Measurements from ENCODE around the gene MACO1.
"Not testable (repeated sequence)": the region's sequence is repeated elsewhere in the genome, so short reads cannot be mapped to it uniquely, and the experiment has no call there.

MACO1 gene

DNA sequence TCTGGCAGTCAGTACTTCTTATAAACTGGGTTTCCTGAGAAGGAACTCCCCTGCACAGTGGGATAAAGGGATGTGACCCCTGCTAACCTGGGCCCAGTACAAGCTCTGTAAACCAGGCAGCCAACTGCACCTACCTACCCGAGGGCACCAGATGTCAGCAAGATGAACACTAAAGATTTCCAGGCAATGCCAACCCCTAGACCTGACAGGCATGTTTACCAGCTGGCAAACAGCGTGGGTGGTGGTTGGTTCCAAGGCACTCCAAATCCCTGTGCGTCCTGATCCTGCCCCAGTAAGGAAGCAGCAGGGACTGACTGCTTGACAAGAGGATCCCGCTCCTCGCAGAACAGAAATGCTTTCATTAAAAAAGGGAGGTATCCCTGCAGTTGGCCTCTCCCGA, 7.5 kb upstream of the MACO1 start:
- not testable (repeated sequence) for DNase-seq (ENCODE audit: low spot score)

DNA sequence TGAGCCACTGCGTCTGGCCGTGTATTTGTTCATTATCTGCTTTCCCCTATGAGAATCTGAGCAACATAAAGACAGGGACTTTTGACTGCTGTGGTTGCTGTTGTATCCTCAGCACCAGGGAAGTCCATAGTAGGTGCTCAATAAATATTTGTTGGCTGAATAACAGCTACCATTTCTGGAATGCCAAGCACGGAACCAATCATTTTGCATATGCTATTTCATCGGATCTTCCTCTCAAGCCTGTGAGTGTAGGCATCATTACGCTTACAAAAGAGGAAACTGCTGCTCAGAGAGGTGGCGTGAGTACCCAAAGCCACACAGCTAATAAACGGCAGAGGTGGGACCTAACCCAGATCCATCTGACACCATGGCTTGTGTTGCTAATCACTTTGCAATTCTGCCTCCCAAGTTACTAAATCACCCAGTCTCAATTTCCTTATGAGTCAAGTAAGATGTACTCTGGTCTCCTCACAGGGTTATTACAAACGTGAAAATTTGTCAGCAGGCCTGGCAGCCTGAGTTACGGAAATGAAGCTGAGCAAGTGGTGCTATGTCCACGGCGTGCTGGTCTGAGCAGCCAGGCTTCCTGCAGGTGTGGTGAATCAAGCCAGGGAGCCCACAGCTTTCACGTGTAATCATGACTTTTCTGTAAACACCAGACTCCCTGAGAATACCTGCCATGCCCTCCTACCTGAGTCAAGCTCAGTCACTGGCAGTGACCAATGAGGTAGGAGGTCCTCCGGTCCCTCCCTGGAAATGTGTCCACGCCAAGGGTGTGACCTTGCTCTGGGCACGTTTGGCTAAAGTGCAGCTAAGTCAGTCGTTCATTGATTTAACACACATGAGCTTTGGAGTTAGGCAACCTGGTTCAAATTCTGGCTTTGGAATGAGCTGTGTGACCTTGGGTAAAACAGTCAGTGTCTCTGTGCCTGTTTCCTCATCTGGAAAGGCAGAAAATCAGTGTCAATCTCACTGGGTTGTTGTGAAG, 5.3 kb upstream of the MACO1 start:
- DNase-seq (ENCODE audit: low spot score): no peak

DNA sequence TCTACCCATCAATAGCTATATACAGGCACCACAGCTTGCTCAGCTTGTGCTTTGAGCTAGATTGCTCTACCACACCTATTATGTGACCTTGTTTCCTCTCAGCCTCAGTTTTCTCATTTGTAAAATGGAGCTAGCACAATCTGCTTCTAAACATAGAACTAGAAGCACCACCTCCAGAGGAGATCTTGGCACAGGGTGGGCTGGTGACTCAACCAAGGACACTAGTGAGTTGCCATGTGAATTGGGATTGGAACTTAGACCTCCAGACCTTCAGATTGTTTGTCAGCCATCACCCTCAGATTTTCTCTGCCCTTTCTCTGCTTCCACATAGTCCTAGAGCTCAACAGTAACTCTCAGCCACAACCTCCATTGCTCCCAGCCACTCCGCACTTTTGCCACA, 3.0 kb upstream of the MACO1 start:
- DNase-seq (ENCODE audit: low spot score): no peak

DNA sequence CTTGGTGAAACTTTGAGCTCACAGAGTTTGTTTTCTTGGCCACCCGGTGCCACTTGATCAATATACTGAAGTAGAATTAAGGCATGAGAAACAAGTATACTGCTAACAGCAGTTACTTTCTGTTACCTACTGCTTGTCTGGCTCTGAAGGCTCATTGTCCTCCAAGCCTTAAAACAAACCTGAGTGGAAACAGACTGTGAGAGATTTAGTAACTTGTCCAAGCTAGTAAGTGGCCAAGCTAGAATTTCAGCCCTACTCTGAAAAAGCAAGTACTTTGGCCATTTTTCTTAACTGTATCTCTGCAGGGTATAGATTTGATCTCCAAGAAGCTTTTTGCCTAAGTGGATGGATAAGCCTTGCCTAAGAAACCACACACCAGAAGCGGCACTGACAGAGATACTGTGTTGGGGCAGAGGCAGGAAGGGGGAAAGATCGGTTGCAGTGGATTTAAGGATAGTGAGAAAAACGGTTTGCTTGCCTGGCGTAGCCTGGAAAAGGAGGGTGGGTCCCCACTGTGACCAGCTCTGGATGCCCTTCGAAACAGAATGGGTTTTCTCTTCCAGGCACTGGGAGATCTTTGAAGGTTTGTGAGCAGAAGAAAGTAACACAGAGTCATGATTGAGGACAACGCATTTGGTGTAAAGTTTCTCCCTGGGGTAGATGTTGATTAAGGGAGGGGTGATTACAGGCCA, 2.1 kb upstream of the MACO1 start:
- DNase-seq (ENCODE audit: low spot score): no peak

DNA sequence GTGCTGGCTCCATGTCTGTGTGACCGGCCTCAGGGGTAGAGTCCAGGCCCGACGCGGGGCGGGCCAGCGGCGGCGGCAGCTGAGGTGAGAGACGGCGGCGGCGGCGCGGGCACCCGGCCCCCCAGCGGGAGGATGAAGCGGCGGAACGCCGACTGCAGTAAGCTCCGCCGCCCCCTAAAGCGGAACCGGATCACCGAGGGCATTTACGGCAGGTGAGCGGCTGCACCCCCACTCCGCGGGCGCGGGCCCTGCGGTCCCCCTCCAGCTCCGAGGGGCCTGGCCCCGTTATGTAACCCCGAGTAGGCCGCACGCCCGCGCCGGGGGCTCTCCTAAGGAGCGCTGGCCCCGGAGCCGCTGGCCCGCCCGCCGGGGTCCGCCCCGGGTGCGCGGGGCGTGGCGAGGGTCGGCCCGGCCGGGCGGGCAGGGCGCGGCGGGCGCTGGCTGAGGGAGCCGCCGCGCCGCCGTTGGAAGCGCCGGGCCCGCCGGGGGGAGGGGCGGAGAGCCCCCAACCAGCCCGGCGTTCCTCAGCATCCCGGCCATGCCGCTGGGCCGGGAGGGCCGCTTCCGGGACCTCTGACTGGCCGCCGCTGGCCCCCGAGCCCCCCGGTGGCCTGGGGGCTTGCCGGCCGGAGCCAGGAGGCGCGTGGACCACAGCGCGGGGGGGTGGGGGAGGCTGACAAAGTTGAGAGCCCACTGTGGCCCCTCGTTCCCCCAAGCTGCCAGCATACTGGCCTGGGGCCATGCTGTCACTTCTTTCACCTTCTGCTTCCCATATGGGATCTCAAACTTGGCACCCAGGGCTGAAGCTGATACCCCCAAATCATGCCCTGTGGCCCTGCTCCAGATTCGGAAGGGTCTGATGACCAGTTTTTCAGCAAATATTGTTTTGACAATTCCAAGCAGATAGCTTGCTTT, 527 bp downstream of the MACO1 start:
- DNase-seq (ENCODE audit: low spot score): no peak

DNA sequence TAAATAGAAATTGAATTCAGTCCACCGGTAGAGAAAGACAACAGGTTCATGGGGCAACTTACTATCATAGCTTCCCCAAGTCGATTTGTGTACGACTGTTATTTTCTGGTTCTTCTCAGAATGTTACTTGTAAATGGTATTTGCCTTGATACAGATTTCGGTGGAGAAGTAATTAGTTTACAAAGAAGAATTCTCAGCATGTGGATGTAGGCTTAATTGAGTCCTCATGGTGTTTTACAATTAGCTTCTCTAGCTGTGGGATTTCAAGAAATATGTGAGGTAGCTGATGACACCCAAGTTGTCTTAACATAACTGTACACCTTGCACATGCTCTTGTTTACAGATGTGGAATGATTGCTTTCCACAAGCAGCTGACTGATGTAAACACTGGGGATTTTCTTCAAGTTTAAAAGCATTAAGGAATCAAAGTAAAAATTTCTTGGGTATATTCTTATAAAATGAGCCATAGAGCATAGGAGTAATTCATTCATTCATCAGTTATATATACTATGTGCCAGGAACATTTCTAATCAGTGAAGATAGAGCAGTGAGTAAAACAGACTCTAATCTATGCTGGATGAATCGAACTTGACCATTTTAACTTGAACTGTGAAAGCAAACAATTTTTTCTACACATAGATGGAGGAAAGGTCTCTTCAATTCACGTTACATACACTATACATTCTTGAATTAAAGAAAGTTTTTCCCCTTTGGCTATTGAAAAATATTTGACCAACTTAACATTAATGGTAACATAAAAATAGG, 1.4 kb downstream of the MACO1 start:
- no peak for DNase-seq (ENCODE audit: low spot score)

DNA sequence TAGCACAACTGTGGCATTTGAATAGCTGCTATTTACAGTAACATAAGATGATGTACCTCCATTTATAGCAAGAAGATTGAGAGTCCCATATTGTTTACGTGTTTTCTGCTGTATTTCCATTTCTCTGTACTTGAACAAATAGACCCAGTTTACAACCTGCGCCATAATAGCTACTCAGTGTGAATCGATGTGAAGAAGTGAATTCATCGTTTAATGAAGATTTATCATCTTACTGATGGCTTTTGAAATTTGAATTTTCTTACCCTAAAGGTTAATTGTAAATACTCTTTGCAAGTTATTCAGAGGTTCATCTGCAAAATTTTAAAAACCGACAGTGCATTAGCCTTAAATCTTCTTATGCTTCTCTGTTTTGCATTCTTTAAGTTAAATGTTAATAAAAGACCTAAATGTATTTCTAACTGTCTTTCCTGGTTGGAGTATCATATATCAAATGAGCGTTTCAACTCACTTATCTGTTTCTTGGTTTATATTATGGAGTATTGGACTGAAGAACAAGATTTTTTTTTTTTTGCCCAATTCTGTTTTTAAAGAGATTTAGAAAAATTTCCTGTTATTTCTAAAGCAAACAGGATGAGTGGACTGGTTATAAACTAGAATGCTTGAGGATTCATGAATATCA, 2.2 kb downstream of the MACO1 start:
- DNase-seq (ENCODE audit: low spot score): no peak

DNA sequence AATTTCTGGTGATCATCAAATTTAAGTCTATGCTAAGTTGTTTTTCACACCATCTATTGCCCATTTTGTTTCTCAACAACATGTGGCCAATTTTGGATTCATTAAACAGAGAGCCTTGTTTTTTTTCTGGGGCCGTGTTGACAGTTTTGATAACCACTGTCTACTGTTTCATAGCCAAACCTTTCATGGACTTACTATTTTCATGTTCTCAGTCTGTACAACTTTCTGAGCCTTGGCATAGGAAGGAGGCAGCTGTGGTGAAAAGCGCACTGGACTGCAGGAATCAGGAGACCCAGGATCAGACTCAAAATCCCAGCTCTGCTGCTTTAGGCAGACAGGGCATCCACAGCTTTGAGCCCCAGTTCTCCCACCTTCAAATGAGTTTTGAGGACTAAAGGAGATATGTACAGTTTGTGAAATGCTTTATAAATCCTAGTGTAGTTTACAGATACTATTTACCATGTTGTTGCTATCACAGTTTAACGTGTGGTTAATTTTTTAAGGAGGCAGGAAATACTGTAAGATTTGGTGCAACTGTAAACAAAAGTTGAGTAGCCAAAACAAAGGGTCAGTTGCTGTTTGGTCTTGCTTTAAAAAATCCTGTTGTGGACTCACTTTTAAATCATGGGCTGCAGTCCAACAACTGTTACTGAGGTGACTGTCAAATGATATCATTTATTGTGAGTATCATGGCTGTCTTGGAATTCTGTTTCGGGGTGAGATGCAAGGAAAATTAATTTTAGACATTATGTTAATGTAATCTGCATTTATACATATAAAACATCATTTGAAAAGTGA, 2.9 kb downstream of the MACO1 start:
- DNase-seq (ENCODE audit: low spot score): no peak

DNA sequence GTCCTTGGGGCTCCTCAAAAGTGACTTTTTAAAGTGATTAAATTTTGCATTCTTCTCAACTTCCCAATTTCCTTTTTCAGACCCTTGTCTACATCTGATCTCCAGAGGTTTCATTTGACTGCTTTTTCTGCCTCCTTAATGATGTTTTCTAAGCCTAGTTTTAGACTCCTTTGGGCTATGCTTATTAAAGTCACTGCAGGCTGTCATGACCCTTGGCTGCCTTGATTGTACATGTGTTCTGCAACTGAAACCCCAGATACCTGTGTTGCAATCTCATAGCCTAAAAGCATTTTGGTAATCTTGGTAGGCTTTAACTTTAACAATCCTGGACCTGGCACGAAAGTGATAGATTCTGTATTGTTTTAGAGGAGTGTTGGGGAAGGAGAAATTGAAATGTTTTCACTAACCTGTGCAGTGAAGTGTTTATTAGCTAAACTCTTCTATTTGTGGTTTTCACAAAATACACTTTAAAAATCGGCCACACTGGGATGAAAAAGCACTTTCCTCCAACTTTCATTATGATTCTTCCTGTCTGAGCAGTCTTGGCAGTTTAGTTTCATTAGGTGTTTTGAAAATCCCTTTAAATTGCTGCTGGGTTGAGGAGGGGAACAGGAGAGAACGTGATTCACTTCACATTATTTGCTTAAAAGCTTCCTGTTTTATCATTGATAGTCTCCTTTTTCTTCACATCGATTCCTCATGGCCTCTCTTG, 4.9 kb downstream of the MACO1 start:
- no peak for DNase-seq (ENCODE audit: low spot score)

DNA sequence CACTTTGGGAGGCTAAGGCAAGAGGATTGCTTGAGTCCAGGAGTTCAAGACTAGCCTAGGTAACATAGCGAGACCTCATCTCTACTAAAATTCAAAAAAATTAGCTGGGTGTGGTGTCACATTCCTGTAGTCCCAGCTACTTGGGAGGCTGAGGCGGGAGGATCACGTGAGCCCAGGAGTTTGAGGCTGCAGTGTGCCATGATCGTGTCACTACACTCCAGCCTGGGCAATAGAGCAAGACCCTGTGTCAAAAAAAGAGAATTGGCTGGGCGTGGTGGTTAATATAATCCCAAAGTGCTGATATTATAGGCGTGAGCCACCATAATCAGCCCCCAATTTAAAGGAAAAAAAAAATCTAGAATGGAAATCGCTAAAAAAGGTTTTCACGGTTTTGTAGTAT, 7.0 kb downstream of the MACO1 start:
- DNase-seq (ENCODE audit: low spot score): no peak

DNA sequence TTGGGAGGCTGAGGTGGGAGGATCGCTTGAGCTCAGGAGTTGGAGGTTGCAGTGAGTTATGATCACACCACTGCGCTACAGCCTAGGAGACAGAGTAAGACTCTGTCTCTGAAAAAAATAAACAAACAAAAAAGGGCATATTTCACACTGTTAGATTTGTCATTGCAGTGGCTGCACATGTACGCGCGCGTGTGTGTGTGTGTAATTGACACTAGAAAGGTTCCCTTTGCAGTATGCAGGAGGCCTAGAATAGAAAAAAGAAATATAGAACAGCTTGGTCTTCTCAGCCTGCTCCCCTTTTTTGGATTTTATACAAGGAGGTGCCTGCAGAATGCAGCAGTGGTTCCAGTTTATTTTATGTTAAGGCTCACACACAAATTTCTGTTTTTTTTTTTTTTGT, 8.6 kb downstream of the MACO1 start:
- no peak for DNase-seq (ENCODE audit: low spot score)

DNA sequence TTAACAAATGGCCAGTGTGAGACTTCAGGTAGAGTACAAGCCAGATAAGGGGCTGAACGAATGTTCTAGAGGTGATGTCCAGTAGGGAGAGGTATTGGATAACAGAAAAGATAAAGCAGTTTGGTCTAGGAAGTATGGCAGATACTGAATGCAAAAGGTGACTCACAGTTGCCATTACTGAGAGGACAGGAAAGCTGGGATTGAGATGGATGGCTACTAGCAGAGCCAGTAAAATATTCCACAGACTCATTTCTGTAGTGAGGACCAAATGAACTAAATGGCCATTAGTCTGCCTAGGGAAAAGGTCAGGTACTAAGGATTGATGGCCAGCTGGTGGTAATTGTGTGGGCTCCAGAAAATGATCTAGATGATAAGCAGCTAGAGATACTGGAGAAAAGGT, 11.5 kb downstream of the MACO1 start:
- no peak for DNase-seq (ENCODE audit: low spot score)

DNA sequence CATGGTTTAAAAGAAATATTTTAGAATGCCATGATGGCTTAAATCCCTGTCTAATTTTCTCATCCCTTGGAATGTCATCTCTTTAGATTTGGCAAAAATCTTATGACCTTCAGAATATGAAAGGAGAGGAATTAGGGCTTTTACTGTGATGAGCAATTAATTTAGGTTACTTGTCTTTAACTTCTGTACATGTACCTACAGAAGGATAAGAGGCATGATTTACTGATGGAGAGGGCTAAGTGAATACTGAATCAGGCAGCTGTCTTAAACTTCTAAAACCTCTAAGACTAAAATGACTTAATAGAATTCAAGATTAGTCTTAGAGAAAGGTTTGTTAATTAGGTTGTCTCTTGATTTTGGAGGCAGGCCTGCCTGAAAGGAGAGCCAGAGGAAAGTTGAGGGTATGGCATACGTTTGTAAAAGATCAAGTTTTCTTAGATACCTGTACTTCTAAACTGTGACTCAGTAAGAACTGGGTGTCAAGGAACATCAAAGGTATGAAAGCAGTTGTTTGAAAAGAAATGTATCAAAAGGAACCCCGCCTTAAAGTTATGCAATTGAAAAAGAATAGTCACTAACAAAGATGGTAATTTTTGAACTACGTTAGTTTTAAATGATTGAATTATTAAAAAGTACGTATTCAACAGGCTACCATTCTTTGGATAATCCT, 12.5 kb downstream of the MACO1 start:
- no peak for DNase-seq (ENCODE audit: low spot score)

DNA sequence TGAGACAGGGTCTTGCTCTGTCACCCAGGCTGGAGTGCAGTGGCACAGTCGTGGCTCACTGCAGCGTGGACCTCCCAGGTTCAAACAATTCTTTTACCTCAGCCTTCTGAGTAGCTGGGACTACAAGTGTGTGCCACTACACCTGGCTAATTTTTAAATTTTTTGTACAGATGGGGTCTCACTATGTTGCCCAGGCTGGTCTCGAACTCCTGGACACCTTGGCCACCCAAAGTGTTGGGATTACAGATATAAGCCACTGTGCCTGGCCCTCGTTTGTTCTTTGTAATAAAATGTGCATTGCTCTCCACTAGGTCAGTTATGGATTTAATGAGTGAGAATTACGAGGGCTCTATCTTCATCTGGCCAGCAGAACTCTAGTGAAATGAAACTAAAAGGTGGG, 13.9 kb downstream of the MACO1 start:
- not testable (repeated sequence) for DNase-seq (ENCODE audit: low spot score)

DNA sequence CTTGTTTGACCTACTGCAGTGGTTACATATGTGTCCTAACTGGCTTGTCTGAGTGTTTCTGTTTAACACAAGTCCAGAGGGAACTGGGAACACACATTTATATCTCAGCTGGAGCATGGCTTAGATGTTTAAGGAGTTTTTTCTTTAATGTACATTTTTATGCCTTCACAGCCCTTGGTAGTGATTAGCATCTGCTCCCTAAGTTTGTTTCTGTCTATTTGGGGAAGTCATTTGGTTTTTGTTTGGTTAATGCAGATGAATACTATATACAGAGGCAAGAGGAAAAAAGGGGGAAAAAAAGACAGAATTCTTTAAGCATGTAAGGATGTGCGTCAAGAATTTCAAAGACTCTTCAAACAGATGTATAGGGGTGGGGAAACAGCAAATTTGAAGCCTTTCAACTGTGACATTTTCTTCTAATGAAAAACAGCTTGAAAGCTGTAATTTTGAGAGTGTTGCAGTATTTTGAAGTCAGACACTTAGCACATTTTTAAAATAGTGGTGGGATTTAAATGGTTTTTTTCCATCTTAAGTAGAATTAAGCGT, 15.4 kb downstream of the MACO1 start:
- no peak for DNase-seq (ENCODE audit: low spot score)

DNA sequence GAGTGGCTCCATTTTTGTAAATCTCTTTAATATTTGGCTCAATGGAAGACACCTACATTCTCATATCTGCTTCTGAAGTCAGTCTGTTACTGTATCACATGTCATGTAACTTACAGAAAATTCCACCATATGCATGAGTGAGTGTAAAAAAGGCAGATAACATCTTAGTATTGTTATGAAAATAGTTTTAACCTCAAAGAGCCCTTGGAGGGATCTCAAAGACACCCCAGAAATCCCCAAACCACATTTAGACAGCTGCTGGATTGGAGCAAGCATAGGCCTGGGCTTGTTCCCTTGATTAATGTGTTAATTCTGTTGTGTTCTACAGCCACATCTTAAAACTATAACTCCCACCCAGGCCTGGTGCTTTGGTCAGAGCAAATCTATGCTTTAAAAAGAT, 16.9 kb downstream of the MACO1 start:
- DNase-seq (ENCODE audit: low spot score): no peak

DNA sequence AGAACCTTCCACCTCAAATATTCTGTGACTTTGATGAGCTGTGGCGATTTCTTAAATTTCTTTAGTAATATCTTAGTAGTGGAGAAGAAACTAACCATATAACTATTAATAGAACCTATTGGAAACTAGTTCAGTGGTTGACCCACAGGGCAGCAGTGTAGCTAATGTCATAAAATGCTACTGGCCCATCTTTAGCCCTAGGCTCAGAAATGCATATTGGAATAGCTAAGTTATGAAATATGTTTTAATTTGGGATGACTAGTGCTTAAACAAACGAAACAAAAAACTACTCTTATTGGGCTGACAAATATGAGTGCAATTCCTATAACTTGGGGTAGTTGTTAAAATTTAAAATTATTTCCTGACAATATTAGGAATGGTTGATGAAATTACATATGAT, 20.2 kb downstream of the MACO1 start:
- no peak for DNase-seq (ENCODE audit: low spot score)

DNA sequence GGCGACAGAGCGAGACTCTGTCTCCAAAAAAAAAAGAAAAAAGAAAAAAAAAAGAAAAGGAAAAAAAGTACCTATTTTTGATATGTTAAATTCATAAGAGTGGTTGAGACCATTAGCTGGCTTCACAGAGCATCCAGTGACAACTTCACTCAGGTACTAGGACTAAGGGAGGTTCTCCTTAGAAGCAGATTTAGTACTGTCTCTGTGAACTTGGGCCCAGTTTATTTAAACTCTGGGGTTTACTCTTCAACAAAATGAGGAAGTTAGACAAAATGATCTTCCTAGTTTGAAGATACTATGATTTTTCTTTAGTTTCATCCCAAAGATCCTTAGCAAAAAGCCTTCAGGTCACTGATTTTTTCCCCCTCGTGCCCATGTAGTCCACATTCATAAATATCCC, 21.2 kb downstream of the MACO1 start:
- no peak for DNase-seq (ENCODE audit: low spot score)

DNA sequence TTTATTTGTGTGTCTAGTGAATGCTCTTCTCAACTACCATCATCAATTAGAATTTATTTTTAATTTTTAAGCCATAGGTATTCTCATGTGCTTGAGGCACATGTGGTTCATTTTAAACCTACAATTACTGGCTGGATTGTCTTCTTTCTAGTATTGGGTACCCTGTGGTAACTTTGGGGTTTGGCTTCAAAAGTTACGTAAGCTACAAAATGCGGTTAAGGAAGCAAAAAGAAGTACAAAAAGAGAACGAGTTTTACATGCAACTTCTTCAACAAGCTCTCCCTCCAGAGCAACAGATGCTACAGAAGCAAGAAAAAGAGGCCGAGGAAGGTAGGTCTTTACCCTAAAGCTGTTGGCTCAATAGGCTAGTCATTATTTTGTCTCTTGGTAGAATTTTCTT, 25.8 kb downstream of the MACO1 start:
- DNase-seq (ENCODE audit: low spot score): no peak
